Cerebellar nuclear complex (tissue), 1 donor: ENCODE measurements around the gene MYADML2.

Source experiments
- DNase-seq, 2 experiments: peaks; one replicate each; lab custom pipeline; 2025; lab: John Stamatoyannopoulos, UW

The MYADML2 gene

GRCh38 chr17:81939218-81939617 lies 7.8 kb downstream of the MYADML2 start:
- no peak for DNase-seq

GRCh38 chr17:81935709-81936084 lies 11.3 kb downstream of the MYADML2 start:
- DNase-seq: no peak

DNA sequence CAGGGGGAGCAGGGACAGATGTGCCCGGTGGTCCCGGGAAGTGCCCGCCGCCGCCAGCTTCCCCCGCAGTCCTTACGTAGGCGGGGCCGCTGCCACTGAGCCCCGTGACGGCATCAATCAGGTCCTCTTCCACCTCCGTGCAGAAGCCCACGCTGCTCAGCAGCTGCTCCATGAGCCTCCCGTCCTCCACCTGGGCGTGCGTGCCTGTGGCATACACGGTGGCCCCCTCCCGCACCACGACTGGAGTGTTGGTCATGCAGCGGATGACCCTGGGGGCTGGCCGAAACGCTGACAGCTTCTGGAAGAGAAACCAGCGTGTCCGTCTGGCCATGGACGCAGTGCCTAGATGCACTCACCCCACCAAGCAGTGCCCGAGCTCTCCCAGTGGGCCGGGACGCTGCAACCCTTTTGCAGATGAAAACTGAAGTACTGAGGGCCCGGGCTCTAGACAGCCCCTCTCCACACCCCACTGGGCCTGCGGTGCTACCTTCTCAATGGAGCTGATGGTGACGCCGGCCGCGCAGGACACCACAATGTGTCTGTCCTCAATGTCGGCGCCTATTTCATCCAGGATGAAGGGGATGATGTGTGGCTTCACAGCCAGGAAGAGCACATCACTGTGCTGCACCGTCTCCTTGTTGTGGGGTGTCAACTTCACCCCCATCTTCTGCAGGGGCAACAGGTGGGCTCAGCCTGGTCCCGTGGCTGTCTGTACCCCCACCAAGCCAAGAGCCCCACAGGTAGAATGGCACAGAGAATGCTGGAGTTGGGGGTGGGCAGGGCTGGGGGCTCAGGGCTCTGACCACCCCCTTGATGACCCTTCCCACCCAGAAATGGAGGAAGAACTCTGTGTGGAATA lies 12.0 kb downstream of the MYADML2 start:
- DNase-seq: no peak

DNA sequence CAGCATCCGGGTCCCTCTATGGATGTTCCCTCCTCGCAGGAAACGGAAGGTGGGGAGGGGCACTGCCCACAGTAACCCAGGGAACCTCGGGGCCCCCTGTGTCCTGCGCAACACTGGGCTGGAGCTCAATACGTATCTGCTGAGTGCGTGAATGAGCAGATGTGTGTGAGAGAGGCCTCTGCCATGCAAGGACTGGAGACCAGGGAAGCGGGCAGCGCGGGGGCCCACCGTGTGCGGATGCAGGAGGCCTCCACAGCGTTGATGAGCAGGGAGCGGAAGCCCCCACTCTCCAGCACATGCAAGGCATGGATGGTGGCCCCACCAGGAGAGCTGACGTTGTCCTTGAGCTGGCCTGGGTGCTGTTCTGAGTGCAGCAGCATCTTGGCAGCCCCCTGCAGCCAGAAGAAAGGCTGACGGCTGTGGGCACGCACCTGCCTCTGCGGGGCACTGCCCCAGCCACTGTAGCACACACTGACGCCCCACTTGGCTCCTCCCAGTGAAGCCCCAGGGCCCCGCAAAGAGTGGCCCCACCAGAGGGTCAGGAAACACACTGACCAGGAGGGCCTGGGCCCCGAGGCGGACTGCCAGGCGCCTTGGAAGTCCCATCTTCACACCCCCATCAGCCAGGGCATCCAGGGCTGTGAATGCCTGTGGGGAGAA lies 12.8 kb downstream of the MYADML2 start:
- no peak for DNase-seq

- no peak for DNase-seq
Measured at GRCh38 chr17:81933178-81933699, 13.8 kb downstream of the MYADML2 start.

DNA sequence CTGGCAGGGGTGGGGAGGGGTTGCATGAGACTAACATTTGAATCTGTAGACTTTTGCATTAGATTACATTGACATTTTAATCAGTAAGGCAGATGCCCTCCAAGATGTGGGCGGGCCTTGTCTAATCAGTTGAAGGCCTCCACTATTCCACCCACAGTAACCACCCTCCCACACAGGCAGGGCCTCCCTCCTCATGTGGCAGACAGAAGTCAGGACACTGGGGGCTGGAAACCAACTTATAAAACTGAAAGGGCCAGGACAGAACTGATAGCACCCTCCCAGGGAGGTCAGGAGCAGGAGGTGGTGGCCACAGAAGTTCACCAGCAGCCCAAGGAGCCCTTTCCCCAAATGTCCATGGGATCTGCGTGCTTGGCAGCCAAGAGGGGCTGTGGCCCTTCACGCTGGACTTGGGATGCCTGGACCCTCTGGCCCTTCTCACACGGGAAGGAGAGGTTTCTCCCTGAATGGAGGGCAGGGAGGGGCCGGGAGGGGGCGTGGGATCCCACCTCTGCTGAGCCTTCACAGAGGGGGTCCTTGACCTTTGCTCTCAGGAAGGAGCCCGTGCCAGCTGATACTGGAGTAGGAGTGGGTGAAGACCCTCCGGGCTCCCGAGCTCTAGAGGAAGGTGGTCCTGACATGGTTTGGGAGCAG lies 14.6 kb downstream of the MYADML2 start:
- DNase-seq: no peak

- DNase-seq: no peak
Measured at GRCh38 chr17:81931557-81932332, 15.3 kb downstream of the MYADML2 start.

GRCh38 chr17:81931189-81931556 lies 15.9 kb downstream of the MYADML2 start:
- no peak for DNase-seq

DNA sequence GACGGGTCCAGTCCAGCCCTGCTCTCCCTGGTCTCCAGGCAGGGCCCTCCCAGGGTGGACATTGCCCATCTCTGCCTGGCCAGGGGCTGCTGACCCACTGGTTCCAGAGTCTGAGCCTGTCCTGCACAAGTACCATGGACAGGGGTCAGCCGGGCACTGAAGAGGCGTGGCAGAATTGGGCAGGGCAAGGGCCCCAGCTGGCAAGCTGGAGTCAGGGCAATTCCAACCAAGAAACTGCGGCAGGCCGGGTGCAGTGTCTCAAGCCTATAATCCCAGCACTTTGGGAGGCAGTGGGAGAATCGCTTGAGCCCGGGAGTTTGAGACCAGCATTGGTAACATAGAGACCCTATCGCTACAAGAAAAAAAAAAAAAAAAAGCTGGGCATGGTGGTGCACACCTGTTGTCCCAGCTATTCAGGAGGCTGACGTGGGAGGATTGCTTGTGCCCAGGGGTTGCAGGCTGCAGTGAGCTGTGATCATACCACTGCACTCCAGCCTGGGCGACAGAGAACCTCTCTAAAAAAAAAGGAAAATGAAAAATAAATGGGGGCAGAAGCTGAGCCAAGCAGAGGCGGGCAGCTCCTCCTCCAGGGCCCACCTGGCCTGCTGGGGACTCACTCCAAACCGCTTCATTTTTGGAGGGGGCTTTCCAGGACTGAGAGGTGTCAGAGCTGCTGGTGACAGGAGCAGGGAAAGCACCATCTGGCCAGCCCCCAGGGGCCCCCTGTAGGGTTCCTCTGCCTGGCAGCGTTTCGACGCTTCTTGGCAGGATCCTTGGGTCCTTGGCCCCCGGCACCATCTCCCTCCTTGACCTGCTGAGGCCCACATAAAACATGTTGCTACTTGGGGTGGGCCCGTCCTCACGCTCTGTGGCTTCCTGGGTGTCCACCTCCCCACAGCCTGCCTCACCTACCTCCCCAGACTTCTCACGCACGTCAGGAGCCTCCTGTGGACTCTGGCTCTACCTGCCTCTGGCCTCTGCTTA lies 16.6 kb downstream of the MYADML2 start:
- DNase-seq: no peak

DNA sequence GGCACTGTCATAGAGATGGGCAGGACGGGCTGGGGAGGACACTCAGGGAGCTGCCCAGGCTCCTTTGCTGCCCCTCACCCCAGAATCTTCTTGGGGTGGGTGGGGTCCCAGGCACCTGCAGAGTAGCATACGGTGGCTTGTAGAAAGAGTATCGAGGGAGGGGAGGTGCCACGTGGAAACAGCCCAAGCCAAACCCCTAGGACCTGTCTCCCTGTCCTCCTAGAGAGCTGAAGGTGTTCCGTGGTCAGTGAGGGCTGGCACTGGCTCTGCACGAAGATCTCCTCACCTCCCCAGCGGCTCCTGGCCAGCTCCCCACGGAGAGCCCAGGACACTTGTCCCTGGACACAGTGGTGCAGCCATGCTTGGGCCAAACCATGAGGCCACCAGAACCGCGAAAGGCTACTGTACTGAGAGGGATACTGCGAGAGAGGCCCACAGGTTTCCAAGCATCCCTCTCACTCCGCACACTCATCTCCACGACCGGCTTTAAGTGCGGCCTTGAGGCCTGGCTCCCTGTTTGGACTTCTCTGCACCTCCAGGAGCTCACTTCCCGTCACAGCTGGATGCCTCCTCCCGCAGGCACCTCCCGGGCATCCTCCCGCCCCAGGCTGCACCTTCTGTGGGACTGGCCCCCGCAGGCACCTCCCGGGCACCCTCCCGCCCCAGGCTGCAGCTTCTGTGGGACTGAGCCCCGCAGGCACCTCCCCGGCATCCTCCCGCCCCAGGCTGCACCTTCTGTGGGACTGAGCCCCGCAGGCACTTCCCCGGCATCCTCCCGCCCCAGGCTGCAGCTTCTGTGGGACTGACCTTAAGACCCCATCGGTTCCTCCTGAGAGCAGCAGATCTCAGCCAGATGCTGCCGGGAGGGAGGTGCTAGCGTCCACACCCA lies 17.5 kb downstream of the MYADML2 start:
- DNase-seq: no peak

DNA sequence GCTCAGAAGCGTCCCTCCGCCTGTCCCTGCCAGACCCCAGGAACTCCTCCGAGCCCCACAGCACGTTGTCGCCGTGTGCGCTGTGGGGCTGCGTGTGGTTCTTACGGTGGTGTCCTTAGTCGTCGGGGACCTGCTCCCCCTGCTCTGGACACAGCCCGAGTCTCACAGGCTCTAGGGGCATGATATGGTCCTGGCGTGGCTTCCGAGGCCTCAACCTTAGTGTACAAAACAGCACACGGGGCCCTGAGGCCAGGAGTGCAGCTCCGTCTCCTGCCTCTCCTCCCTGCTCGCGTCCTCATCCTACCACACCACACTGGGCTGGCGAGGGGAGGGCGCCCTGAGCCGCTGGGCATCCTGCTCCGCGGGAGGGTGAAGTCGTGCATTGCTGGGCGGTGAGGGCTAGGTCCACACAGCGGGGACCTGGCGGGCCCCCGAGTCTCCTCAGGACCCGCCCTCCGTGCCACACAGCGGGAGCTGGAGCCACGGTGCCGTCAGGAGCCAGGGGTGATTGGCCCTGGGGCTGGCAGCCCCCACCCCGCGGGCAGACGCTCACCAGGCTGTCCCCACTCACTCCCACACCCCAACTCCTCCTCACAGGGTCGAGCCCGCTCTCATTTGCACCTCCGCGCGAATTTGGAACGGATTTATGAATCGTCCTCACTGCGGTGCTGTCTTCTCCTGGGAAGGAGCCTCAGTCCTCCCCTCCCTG lies 18.3 kb downstream of the MYADML2 start:
- DNase-seq: no peak

DNA sequence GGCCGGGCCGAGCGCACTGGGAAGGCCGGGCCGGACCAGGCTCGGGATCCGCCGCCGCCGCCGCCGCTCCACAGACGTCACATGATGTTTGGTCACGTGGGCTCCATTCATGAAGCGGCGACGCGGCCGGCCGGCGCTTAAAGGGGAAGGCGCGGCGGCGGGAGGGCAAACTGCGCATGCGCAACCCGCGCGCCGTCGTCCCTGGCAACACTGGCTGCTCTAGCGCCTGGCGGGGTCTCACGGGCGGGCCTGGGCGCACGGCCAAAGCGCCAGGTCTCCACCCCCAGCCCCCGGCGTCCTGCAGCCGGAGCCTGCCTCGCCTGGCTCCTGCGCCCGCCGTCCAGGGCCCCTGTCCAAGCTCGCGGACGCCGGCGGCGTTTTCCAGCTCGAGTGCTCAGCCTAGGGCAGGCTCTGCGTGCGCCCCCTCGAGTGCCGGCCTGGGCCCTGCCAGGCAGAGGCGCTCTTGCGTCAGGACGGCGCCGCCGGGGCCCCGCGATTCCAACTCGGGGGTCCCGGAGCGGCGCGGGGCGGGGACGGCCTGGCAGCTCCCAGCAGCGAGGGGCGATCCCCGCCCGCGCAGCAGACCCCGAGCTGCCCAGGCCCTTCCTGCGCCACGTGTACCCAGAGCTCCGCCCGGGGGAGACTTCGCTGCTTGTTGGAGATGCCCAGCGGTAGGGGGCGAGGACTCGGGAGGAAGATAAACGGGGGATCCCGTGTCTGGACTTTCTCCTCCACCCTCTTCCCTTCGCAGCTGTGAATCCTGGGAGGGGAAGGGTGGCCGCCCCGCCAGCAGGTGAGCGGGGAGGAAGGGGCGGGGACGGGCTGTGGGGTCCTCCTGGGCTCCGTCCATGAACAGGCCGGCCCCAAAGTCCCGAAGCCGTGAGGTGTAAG lies 19.1 kb downstream of the MYADML2 start, which contains the start of gene MAFG:
TSS of gene MAFG (minus strand) at position 83 of the 891 bp plus-strand sequence. CDS start 4,550 bp downstream, outside the sequence.
- peak in 1 of 2 experiments; percentile 40 for DNase-seq

- no peak for DNase-seq
Measured at GRCh38 chr17:81927152-81927652, 19.8 kb downstream of the MYADML2 start.

- no peak for DNase-seq
Measured at GRCh38 chr17:81926451-81927151, 20.4 kb downstream of the MYADML2 start.

DNA sequence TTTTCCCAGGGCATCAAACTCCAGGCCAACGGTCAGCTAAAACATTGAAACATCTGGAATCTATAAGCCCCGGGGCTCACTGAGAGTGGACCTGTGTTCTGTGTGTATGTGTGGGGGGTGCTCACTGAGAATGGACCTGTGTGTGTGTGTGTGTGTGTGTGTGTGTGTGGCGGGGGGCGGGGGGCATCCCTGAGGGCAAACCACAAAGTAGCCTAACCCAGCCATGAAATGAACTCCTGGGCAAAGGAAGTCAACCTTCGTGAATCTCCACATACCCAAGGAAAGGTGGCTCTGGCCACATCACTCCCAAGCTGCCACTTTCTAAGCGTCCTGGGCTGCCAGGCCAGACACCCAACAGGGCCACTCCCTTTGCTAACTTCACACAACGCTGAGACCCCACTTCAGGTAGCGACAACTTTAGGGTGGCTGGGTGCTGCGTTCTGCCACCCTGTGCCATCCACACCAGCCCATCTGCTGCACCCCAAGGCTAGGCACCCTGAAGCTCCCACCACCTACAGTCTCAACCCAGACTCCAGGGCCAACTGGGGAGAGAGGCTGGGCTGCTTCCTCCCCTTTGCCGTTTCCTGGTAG lies 21.1 kb downstream of the MYADML2 start:
- no peak for DNase-seq
